Measurements from ENCODE around the gene HS6ST3.
"Not testable (repeated sequence)": the region's sequence is repeated elsewhere in the genome, so short reads cannot be mapped to it uniquely, and the experiment has no call there.

Gene HS6ST3

GRCh38 chr13:96089749-96090239, at the start of gene HS6ST3:
Gene HS6ST3 (plus strand): TSS chr13:96090107.
- DNase-seq (ENCODE audit: low spot score): no peak

- no peak for DNase-seq (ENCODE audit: low spot score)
These were observed 48.4 kb upstream of the HS6ST3 start for GRCh38 chr13:96041326-96042110.

- DNase-seq (ENCODE audit: low spot score): no peak
These were observed 45.7 kb upstream of the HS6ST3 start for GRCh38 chr13:96044238-96044637.

GRCh38 chr13:96046449-96047126, 43.3 kb upstream of the HS6ST3 start:
- DNase-seq (ENCODE audit: low spot score): not testable (repeated sequence)

- not testable (repeated sequence) for DNase-seq (ENCODE audit: low spot score)
These were observed 39.0 kb upstream of the HS6ST3 start for GRCh38 chr13:96050955-96051354.

DNA sequence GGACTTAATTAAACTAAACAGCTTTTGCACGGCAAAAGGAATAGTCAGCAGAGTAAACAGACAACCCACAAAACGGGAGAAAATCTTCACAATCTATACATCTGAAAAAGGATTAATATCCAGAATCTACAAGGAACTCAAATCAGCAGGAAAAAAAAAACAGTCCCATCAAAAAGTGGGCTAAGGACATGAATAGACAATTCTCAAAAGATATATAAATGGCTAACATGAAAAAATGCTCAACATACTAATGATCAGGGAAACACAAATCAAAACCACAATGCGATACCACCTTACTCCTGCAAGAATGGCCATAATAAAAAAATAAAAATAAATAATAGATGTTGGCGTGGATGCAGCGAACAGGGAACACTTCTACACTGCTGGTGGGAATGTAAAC, 38.4 kb upstream of the HS6ST3 start:
- DNase-seq (ENCODE audit: low spot score): not testable (repeated sequence)

DNA sequence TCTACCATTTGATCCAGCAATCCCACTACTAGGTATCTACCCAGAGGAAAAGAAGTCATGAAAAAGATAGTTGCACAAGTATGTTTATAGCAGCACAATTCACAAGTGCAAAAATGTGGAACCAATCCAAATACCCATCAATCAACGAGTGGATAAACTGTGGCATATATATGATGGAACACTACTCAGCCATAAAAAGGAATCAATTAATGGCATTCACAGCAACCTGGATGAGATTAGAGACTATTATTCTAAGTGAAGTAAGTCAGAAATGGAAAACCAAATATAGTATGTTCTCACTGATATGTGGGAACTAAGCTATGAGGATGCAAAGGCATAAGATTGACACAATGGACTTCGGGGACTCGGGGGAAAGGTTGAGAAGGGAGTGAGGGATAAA, 38.0 kb upstream of the HS6ST3 start:
- not testable (repeated sequence) for DNase-seq (ENCODE audit: low spot score)

DNA sequence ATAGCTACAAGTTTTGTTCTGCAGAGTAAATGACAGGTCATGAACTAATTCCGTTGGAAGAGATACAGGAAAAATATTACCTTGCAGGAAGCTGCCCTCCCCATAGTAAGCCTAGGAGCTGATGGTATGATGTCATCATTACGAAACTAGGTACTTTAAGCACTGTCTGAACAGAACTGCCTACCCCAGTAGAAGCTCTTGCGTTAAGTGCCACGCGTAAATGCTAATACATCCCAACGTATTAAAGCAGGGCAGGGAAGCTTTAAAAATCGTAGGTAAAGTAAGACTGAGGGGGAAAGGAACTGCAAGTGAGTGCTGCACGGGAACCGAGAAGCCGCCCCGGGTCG, 37.3 kb upstream of the HS6ST3 start:
- peak; percentile 30 for DNase-seq (ENCODE audit: low spot score)

DNA sequence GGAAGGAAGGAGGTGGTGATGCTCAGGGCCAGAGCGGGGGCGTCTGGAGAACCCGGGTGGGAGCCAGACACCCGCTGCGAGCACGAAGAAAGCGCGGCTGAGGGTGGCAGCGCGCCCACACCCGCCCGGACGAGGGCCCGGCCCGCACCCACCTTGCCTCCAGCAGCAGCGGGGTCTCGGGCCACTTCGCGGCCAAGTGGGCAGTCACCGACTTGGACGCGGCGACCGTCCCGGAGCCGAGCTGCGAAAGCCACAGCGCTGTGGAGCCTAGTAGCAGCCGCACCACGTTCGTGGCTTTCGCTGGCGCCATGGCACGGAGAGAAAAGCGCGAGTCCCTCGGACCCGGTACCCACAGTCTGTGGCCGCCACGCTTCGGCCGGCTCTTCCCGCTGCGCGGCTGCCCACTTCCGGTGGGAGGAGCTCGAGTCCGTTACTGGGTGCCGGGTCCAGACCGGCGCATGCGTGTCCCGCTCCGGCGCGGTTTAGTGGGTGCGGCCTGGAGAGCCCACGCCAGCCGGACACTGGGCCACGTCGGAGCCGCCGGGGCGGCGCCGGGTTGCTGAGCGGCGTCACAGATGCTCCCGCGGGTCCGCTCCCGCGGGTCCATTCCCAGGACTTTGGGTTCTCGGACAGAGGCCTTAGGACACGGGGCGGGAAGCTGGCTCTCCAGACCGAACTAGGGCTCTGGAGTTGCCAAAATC, 36.8 kb upstream of the HS6ST3 start, which contains the start of gene UGGT2:
UGGT2 (minus strand) TSS at position 399 of the 701 bp plus-strand sequence; CDS start at position 310, 89 bp downstream.
- DNase-seq (ENCODE audit: low spot score): peak; percentile 99

GRCh38 chr13:96065849-96066248, 24.1 kb upstream of the HS6ST3 start:
- DNase-seq (ENCODE audit: low spot score): no peak

- no peak for DNase-seq (ENCODE audit: low spot score)
These were observed 21.2 kb upstream of the HS6ST3 start for GRCh38 chr13:96068729-96069128.

GRCh38 chr13:96071504-96071903, 18.4 kb upstream of the HS6ST3 start:
- DNase-seq (ENCODE audit: low spot score): no peak

DNA sequence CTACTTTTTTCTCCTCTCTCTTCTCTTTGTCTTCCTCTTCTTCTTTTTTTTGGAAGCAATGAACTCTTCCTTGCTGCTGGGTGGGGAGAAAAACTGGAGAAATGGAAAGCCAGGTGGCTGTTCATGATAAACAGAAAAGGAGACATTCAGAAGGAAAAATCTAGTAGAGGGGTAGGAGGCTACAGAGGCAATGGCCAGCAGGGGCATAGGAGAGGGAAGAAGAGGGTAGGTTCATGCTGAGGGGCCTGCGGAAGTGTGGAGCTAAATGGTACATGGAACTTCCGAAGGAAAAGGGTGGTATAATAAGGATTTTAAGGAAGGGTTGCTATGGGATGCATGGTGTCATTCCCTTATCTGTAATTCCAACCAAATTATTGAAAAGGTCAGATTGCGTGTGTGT, 17.5 kb upstream of the HS6ST3 start:
- no peak for DNase-seq (ENCODE audit: low spot score)

DNA sequence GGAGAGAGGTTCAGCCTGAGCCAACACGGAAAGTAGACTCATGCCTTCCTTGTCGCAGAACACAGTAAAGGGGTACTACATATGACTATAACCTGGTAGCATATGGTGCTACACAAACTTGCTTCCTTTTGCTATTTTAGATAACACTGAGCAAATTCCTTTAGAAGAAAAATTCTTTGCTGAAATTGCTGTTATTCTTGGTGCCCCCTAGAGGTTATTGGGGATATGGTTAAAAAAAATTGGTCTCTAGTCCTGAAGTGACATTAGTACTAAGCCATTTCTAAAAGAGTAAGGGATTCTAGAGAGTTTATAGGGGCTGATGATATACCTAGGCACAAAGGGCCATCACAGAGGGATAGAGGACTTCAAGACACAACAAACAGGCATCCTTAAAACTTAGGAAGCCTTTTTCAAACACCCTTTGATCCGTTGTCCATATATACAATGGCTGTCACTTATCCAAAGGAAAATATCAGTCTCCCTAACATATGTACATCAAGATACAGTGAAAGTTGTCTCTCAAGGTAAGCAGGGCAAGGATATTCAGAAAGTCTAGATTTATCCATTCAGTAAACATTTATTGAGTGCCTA, 13.9 kb upstream of the HS6ST3 start:
- DNase-seq (ENCODE audit: low spot score): peak; percentile 30

DNA sequence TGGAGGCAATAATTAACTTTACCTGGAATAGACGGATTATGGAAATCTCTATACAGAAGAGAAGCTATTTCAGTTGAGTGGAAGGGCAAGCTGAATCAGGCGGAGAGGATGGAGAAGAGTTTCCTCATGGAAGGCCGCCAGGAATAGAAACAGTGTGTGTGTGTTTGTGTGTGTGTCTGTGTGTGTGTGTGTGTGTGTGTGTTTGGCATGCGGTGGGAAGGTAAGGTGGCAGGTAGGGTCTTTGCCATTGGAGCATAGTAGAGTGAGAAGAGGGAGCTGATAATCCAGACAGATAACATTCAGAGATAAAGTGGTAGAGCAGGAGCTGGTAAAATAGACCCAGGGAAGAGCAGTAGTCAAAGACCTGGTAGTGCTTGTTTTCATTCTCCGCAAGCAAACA, 9.2 kb upstream of the HS6ST3 start:
- DNase-seq (ENCODE audit: low spot score): no peak

DNA sequence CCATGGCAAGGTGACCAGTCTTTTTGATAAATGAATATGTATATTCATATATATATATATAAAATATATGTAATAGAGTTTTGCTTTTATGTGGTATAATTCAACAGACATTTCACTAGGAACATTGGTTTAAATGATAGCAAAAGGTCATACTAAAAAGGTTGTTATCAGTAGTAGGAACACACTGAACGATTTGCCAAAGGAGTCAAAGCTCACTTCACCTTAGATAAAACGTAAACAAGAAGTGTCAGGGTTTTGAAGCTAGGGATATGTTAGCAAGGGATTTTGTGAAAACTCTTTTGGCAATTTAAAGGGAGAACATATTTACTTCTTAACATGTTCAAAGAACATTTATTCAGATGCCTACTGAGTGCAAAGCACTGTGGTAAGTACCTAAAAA, 8.0 kb upstream of the HS6ST3 start:
- no peak for DNase-seq (ENCODE audit: low spot score)

DNA sequence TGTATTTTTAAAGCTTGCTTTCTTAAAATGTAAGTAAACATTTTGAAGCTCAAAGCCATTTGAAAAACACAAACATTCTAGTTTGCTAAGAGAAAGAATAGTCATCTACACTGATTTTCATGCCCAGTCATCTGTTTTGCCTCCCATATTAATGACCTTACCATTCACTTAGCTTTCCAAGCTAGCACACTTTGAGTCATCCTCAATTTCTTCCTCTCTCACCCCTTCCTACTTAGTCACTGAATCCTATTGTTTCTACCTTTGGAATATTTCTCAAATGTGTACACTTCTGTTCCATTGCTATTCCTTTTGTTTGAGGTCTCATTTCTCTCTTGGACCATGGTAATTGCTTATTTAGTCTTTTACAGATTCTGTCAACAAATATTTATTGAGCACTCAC, 7.3 kb upstream of the HS6ST3 start:
- no peak for DNase-seq (ENCODE audit: low spot score)

- DNase-seq (ENCODE audit: low spot score): no peak
These were observed 3.2 kb upstream of the HS6ST3 start for GRCh38 chr13:96086736-96087135.

DNA sequence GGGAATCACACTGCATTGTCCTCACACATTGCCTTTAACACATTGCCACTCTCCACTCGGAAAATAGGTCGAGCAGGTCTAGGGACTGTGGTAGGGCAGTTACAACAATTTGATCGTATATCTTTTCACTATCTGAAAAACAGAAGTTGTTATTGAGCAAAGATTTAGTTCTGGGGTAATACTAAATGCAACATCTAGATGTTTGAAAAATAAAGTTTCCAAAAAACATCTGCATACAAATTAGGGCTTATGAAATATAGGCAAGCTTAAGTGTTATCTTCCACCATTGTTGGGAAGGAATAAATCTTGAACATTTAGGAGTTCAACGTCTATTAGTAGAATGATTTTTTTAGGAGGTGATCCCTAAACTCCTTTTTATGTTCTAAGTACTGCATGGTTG, 768 bp upstream of the HS6ST3 start:
- DNase-seq (ENCODE audit: low spot score): no peak

DNA sequence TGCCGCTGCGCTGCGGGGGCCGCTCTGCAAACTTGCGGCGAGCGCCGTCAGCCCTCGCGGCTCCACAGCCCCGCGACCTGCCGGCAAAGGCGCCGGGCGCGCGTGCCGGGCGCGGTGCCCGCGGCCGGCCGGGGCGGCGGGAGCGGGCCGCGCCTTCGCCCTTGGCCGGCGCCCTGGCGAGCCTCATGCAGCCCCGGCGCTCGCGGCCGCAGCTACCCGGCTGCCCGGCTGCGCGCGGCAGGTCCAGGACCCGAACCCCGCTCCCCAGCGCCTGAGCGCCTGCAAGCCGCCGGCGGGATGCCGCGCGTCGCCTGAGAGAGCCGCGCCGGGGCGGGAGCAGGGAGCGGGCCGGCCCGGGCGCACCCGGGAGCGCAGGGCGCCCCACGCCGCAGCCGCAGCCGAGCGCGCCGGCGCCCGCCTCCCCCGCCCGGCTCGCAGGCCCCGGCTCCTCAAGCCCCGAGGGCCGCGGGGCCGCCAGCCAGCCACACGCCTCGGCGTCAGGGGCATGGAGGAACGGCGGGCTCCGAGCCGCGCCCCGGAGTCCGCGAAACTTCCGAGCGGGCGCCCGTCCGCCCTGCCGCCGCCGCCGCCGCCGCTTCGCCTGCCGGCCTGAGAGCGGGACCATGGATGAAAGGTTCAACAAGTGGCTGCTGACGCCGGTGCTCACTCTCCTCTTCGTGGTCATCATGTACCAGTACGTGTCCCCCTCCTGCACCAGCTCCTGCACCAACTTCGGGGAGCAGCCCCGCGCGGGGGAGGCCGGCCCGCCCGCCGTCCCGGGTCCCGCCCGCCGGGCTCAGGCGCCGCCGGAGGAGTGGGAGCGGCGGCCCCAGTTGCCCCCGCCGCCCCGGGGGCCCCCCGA, 564 bp downstream of the HS6ST3 start:
- DNase-seq (ENCODE audit: low spot score): no peak
